ENCODE results near the gene CAMTA1. TPM values are rescaled to one million over a fixed set of nuclear protein-coding genes. Genes with fewer than 3 reads are reported as not detected.
A peak's percentile ranks its signal among the peaks of the same experiment; 100 is the strongest.
"Not testable (repeated sequence)": the region's sequence is repeated elsewhere in the genome, so short reads cannot be mapped to it uniquely, and the experiment has no call there.

The CAMTA1 gene
- total RNA-seq, 3 donors from 2014 or later: 73.4 to 114 (median 82.6) TPM

DNA sequence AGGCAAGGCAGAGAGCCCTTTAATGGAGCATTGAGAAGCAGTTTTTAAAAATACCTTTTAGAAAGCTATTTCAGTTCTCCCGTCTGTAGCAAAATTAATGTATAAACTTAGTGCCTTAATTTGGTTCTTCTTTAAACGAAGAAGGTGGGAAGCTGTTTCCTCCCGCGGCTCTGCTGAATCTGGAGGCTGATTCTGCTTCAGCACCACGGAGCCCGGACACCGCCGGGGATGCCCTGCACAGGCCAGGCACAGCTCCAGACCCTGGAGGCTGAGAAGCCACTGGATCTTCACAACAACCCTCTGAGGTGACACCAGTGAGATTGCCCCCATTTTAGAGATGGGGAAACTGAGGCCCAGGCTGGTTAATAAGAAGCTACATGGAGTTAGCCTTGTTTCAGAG, 810.1 kb downstream of the CAMTA1 start:
- no peak for DNase-seq

DNA sequence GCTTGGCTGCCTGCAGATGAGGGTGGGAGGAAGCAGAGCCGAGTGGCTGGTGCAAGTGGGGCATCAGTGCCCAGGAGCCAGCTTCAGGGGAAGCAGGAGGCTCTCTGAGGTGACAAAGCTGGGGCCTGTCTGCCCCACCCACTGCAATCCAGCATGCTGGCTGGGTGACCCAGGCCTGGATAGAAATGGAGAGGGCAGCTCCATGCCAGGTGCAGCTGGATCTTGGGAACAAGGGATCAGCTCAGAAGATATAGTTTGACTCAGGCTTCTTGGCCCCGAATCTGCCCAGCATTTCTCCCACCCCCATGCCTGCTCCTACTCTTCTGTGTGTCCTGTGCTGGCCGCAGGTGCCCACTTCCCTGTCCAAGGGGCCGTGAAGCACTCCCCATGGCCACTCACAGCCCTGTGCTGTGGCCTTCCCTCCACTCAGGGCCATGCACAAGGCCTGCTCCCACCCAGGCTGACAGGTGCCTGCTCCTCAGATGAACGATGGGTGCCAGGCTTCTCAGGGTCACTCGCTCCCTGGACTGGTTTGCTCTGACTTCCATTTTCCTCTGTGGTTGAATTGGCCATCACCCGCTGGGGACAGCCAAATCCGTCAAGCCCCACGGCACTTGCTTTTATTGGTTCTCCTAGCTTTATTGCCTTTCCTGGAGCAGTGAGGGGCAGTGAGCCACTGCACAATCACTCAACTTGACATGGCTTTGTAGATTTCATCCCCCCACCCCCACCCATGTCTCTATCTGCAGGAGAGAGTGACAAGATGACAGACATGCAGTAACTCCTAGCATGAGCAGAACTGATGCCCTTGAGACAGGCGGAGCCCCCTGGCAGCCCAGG, 811.1 kb downstream of the CAMTA1 start:
- DNase-seq (peak in 1 of 3 donors; percentile 23), ATAC-seq (no peak)
- TF ChIP-seq, protein P1, sequence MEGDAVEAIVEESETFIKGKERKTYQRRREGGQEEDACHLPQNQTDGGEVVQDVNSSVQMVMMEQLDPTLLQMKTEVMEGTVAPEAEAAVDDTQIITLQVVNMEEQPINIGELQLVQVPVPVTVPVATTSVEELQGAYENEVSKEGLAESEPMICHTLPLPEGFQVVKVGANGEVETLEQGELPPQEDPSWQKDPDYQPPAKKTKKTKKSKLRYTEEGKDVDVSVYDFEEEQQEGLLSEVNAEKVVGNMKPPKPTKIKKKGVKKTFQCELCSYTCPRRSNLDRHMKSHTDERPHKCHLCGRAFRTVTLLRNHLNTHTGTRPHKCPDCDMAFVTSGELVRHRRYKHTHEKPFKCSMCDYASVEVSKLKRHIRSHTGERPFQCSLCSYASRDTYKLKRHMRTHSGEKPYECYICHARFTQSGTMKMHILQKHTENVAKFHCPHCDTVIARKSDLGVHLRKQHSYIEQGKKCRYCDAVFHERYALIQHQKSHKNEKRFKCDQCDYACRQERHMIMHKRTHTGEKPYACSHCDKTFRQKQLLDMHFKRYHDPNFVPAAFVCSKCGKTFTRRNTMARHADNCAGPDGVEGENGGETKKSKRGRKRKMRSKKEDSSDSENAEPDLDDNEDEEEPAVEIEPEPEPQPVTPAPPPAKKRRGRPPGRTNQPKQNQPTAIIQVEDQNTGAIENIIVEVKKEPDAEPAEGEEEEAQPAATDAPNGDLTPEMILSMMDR (IDR thresholded peaks at IDR 0.05): no peak
- Histone ChIP-seq H3K9me3 (no peaks in the 10 kb centered on the region), H3K36me3 (ENCODE audit: low read depth) (no peaks in the 10 kb centered on the region), H3K4me3 (no peak overlapping the region), H3K4me1 (ENCODE audit: low read depth) (no peaks in the 10 kb centered on the region)
- intact Hi-C loops (cut with DNase I, micrococcal nuclease): no loop called here

More for the DNA sequence above, 810.1 kb downstream of the CAMTA1 start:
- intact Hi-C loops (cut with DNase I, micrococcal nuclease): no loop called here
- Histone ChIP-seq H3K4me1 (ENCODE audit: low read depth) (no peaks in the 10 kb centered on the region), H3K36me3 (ENCODE audit: low read depth) (no peaks in the 10 kb centered on the region), H3K4me3 (no peak overlapping the region), H3K9me3 (no peaks in the 10 kb centered on the region)
- no peak for ATAC-seq
- TF ChIP-seq, protein P1 (IDR thresholded peaks at IDR 0.05): no peak

DNA sequence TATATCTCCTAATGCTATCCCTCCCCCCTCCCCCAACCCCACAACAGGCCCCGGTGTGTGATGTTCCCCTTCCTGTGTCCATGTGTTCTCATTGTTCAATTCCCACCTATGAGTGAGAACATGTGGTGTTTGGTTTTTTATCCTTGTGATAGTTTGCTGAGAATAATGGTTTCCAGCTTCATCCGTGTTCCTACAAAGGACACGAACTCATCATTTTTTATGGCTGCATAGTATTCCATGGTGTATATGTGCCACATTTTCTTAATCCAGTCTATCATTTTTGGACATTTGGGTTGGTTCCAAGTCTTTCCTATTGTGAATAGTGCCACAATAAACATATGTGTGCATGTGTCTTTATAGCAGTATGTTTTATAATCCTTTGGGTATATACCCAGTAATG, 812.8 kb downstream of the CAMTA1 start:
- intact Hi-C loops (cut with DNase I, micrococcal nuclease); H3K36me3 ChIP-seq (ENCODE audit: low read depth); ATAC-seq; H3K9me3 ChIP-seq; DNase-seq; H3K4me1 ChIP-seq (ENCODE audit: low read depth); H3K4me3 ChIP-seq: not testable (repeated sequence)

DNA sequence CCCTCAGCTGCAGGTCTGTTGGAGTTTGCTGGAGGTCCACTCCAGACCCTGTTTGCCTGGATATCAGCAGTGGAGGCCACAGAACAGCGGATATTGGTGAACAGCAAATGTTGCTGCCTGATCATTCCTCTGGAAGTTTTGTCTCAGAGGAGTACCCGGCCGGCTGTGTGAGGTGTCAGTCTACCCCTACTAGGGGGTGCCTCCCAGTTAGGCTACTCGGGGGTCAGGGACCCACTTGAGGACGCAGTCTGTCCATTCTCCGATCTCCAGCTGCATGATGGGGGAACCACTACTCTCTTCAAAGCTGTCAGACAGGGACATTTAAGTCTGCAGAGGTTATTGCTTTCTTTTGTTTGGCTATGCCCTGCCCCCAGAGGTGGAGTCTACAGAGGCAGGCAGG, 819.7 kb downstream of the CAMTA1 start:
- H3K36me3 ChIP-seq (ENCODE audit: low read depth); DNase-seq; ATAC-seq; H3K4me3 ChIP-seq; H3K9me3 ChIP-seq; intact Hi-C loops (cut with DNase I, micrococcal nuclease); H3K4me1 ChIP-seq (ENCODE audit: low read depth): not testable (repeated sequence)

DNA sequence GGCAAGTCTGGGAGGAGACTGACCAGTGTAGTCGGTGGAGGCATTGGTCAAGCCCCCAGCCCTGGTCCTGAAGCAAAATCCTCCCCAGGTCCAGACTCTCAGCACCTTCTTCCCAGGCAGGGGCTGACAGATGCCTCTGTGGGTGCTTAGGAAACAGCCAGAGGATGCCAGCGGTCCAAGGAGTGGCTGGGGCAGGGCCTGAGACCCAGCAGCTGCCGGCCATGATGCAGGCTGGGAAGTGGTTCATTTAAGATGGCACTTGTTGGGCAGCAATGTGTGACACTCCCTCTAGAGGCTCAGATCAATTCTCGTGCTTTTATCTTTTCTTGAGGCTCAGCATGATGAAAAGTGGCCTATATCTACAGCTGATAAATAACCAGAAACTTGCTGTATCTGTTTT, 820.8 kb downstream of the CAMTA1 start:
- intact Hi-C loops (cut with DNase I, micrococcal nuclease): no loop called here
- no peak overlapping the region for H3K4me3 ChIP-seq
- H3K36me3 ChIP-seq (ENCODE audit: low read depth): no peaks in the 10 kb centered on the region
- TF ChIP-seq, protein P1 (IDR thresholded peaks at IDR 0.05): no peak
- no peaks in the 10 kb centered on the region for H3K4me1 ChIP-seq (ENCODE audit: low read depth)
- no peaks in the 10 kb centered on the region for H3K9me3 ChIP-seq
- ATAC-seq: no peak
- DNase-seq: no peak

DNA sequence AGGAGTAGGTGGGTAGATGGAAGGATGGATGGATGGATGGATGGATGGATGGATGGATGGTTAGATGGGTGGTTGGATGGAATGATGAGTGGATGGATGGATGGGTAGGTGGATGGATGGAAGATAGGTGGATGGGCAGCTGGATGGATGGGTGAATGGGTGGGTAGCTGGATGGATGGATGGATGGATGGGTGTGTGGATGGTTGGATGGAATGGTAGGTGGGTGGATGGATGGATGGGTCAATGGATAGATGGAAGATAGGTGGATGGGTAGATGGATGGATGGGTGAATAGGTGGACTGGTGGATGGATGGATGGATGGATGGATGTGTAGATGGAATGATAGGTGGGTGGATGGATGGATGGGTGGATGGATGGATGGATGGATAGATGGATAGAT, 821.8 kb downstream of the CAMTA1 start:
- Histone ChIP-seq H3K9me3 (no peaks in the 10 kb centered on the region), H3K36me3 (ENCODE audit: low read depth) (no peaks in the 10 kb centered on the region)

More for the DNA sequence above, 821.8 kb downstream of the CAMTA1 start:
- intact Hi-C loops (cut with DNase I, micrococcal nuclease): no loop called here
- ATAC-seq: no peak
- DNase-seq: no peak
- Histone ChIP-seq H3K4me1 (ENCODE audit: low read depth) (no peaks in the 10 kb centered on the region), H3K4me3 (no peak overlapping the region)
- TF ChIP-seq, protein P1 (IDR thresholded peaks at IDR 0.05): no peak

Measured in mucosa of descending colon (tissue), 3 donors.